Measurements from ENCODE around the gene PRDM10.

GRCh38 chr11:129933262-129933661 is 69.4 kb downstream of the PRDM10 start:
- TF ChIP-seq POLR2AphosphoS5 (IDR thresholded peaks at IDR 0.05; ENCODE audit: low read depth, low read length) (no peak), TAF1 (IDR thresholded peaks at IDR 0.05; ENCODE audit: borderline replicate concordance, insufficient read depth, low read length) (no peak), FOXP2 (optimal IDR thresholded peaks at IDR 0.05; ENCODE audit: borderline replicate concordance, extremely low read depth, extremely low read length, insufficient read depth) (no peak)
